ENCODE results near the gene MED9.

The MED9 gene

GRCh38 chr17:17516941-17517720 lies 40.3 kb downstream of the MED9 start:
- no peak for DNase-seq (ENCODE audit: low spot score)

DNA sequence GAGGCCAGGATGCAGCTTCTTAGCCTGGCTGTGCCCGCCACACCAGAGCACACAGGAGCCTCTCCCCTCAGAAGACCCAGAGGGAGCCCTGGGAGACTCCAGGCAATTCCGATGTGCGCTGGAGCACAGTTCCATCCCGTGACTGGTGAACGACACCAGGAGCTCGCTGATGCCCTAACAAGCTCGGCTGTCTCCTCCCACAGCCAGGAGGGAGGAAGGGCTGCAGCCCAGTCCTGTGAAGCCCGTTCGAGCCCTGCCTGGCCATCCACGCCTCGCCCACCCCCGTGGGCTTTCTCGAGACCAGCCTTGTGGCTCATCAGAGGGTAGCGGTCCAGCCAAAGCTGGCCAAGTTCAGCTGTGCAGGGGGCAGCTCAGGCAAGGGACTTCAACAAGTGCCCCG lies 41.2 kb downstream of the MED9 start:
- DNase-seq (ENCODE audit: low spot score), result no peak

GRCh38 chr17:17518951-17519350 lies 42.2 kb downstream of the MED9 start:
- no peak for DNase-seq (ENCODE audit: low spot score)

DNA sequence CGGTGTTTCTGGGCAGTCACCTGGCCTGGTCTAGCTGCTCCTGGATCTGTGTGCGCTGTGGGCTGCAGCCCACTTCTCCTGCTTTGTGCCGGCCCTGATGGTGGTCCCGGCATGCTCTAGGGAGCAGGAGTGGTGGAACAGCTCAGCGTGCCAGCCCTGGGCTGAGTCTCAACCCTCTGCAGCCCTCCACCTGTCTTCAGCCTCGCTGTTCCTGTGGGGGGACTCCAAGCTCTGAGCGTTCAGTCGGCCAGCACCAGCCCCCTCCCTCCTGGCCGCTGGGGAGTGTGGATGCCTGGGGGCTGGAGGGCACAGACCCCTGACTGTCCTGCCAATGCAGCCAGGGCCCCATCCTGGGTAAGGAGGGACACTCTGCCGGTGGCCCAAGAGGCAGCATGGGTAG lies 43.1 kb downstream of the MED9 start:
- DNase-seq (ENCODE audit: low spot score), result no peak

- DNase-seq (ENCODE audit: low spot score), result no peak
These were observed 43.9 kb downstream of the MED9 start for GRCh38 chr17:17520599-17521232.

DNA sequence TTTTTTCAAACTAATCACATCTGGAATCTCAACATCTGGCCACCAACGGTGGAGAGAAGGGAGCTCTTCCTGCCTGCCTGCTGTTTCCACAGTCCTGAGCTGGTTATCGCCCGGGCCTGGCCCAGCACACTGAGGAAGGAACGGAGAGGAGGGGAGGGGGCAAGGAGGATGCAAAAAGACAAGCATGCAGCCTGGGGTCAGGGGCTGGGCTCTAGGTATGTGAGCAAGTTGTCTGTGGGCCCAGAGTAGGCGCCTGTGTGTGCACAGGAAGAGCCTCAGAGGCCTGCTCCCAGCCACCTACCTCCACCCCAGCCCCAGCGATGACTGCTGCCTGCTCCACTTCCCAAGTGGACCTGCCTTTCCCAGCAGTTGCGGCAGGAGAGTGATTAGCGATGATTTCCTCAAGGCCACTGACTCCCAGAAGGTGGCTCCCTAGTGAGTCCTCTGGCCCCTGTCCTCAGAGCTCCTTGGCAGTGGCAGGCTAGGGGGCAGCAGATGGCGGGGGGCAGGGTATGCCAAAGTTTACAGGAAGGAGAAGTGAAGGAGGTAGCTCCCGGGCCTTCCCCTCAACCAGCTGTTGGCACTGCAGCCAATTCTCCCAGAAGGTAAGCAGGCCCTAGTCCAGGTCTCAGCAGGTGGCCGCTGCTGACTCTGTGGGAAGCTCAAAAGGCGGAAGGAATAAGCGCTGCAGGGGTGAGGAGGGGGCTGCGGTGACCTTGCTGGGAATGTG lies 46.4 kb downstream of the MED9 start:
- DNase-seq (ENCODE audit: low spot score), result no peak

- DNase-seq (ENCODE audit: low spot score), result no peak
These were observed 47.1 kb downstream of the MED9 start for GRCh38 chr17:17523731-17524490.

- no peak for DNase-seq (ENCODE audit: low spot score)
These were observed 48.5 kb downstream of the MED9 start for GRCh38 chr17:17525311-17525710.

GRCh38 chr17:17525956-17526355 lies 49.2 kb downstream of the MED9 start:
- no peak for DNase-seq (ENCODE audit: low spot score)

- DNase-seq (ENCODE audit: low spot score), result no peak
These were observed 49.6 kb downstream of the MED9 start for GRCh38 chr17:17526369-17526768.

DNA sequence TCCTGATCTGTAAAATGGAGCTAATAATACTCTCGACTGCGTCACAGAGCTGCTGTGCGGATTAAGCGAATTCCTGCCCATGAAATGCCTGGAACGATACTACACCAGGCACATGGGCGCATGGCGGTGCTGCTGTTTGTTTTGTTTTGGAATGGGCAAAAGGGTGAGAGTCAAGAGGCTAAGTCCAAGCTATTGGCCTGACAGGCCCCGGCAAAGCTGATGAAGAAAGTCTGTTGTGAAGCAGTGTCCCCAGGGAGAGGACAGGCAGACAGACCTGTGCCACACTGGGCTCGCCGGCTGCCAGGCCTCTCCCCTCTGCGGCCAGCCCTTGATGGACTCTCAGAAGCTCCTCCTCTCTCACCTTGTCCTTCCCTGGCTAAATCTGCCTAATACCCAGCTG lies 50.7 kb downstream of the MED9 start:
- DNase-seq (ENCODE audit: low spot score), result no peak

DNA sequence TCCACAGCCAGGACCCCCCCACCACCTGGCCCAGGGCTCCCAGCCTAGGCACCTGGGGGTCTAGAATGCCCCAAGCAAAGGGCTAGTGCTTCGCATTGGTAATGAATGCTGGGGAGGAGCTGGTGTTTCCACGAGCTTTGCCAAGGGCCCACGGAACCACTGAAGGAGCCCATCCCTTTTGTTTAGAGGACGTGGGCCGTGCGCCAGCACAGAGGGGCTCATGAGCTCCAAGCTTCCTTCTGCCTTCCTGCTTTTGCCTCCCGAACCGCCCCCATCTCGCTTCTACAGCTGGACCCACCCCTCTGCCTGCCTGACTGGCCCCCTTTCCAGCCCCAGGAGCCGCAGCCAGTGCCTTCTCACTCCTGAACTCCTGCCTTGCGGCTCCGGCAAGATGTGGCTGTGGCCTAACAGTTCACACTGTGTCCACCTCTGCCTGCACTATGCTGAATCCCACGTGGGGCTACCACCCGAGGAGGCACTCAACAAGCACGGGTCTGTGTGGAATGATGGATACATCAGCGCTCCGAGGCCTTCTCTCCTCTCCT lies 51.2 kb downstream of the MED9 start:
- DNase-seq (ENCODE audit: low spot score), result no peak

GRCh38 chr17:17528696-17529652 lies 52.2 kb downstream of the MED9 start:
- DNase-seq (ENCODE audit: low spot score), result no peak

GRCh38 chr17:17531156-17531555 lies 54.4 kb downstream of the MED9 start:
- no peak for DNase-seq (ENCODE audit: low spot score)

GRCh38 chr17:17532991-17533390 lies 56.2 kb downstream of the MED9 start:
- no peak for DNase-seq (ENCODE audit: low spot score)

GRCh38 chr17:17533901-17534441 lies 57.2 kb downstream of the MED9 start:
- DNase-seq (ENCODE audit: low spot score), result peak; percentile 88

- DNase-seq (ENCODE audit: low spot score), result no peak
These were observed 59.2 kb downstream of the MED9 start for GRCh38 chr17:17535957-17536356.

DNA sequence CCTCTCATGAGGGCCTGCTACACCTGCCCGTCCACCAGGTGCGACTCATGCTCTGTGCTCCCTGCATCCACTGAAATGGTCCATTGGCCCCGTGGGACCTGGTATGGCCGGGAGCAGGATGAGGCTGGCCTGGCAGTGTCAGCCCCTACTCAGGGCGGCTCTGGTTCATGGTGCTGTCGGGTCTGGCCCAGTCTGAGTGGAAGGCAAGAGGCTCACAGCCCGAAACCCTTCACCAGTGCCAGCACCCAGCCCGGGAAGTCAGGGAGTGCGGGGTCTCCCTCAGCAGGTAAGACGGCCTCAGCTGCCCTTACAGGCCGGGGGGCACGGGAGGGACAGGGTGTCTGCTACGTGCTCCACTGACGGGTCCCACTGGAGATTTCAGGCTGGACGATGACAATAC lies 59.9 kb downstream of the MED9 start:
- no peak for DNase-seq (ENCODE audit: low spot score)

- no peak for DNase-seq (ENCODE audit: low spot score)
These were observed 60.7 kb downstream of the MED9 start for GRCh38 chr17:17537311-17538099.

All from HuH-7 (cell line).